MG63 (cell line): ENCODE results near the gene FRK. TPM values are rescaled to one million over a fixed set of nuclear protein-coding genes. Genes with fewer than 3 reads are reported as not detected.
"Not testable (repeated sequence)": the region's sequence is repeated elsewhere in the genome, so short reads cannot be mapped to it uniquely, and the experiment has no call there.

Source experiments
- DNase-seq: peaks from one replicate; pipeline ENCODE4 v3.0.0-alpha.2; 2020
- H3K27me3 ChIP-seq: fragments of 250-450 bp; sonication (Bioruptor Pico); 2 replicates; pipeline ENCODE4 v1.5.1; 2020; ENCODE audit warnings: mild to moderate bottlenecking, moderate library complexity
- H3K36me3 ChIP-seq: fragments of 250-450 bp; sonication (Bioruptor Pico); 2 replicates; pipeline ENCODE4 v1.5.1; 2020; ENCODE audit warnings: mild to moderate bottlenecking, moderate library complexity
- H3K4me3 ChIP-seq: fragments of 250-450 bp; sonication (Bioruptor Pico); 2 replicates; pipeline ENCODE4 v1.5.1; 2020; ENCODE audit warnings: mild to moderate bottlenecking, moderate library complexity
- H3K9me3 ChIP-seq: fragments of 250-450 bp; sonication (Bioruptor Pico); 2 replicates; pipeline ENCODE4 v1.5.1; 2020; ENCODE audit warnings: mild to moderate bottlenecking, moderate library complexity
- total RNA-seq: library from RNA; depleted of rRNA; stranded (reverse); fragments of >200 nt; shearing (Covaris generic); gene quantifications from 2 replicates; pipeline ENCODE4 v1.2.3, GENCODE V29; 2014; ENCODE audit warnings: low replicate concordance

FRK gene
- total RNA-seq, 1 experiment from 2014 or later: 0.16 TPM

DNA sequence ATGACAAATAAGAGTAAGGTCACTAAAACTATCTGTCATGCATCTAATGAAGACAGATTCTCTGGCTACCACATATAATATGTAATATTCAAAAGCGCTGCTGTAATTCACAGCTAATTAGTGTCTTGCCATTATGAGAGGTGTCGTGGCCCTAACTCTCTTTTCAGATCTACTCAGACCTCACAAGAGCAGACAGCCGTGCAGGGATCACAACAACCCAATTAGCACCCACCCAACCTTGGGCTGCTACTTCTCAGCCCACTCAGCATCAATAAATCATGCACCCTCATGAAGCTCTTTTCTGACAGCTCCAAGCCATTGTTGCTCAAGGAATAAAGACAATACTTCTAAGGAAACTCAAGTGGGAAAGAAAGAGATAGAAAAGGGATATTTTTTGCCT, 61.5 kb downstream of the FRK start:
- H3K9me3 ChIP-seq: no peaks in the 10 kb centered on the region
- no peak overlapping the region for H3K4me3 ChIP-seq
- no peaks in the 10 kb centered on the region for H3K27me3 ChIP-seq
- no peak for DNase-seq
- no peaks in the 10 kb centered on the region for H3K36me3 ChIP-seq

DNA sequence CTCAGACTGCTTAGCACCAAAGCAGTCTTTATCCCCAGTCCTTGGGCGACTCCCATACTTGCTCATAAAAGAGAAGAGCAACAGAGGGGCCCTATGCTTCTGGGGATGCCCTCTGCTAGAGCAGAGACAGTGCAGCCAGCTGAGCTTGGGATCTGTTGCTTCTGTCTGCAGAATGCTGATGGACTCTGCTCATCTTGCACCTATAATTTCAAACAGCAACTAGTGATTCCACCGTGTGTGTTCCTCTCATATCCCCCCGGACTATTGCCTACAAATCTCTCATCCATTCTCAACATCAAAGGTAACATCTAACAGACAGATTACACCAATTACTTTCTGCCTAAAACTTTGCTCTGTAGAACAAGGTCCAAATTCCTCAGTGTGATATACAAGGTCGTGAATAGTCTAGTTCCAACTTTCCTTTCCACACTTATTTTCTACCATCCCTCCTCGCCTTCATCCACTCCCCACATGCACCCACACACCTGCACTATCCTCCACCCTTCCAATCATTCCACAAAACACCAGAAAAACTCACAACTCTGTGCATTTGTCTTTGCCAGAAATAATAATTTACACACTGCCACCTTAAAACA, 62.6 kb downstream of the FRK start:
- H3K9me3 ChIP-seq: no peaks in the 10 kb centered on the region
- H3K36me3 ChIP-seq: no peaks in the 10 kb centered on the region
- no peak for DNase-seq
- no peaks in the 10 kb centered on the region for H3K27me3 ChIP-seq
- no peak overlapping the region for H3K4me3 ChIP-seq

DNA sequence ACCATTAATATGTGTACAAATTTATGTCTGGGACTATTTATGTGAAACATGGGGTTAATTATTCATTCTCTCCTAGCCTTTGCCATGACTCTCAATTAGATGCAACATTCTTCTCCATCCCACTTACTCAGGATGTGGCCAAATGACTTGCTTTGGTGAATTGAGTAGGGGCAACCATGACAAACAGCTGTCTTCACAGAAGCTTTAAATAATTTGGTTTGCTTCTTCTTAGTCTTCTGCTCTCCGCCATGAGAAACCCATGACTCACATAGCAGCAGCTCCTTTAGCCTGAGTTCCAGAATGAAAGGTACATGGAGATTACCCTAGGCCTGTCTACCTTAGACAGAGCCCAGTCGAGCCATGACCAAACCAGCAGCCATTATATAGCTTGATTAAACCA, 74.7 kb downstream of the FRK start:
- Histone ChIP-seq H3K27me3 (no peaks in the 10 kb centered on the region), H3K4me3 (no peak overlapping the region), H3K36me3 (no peaks in the 10 kb centered on the region), H3K9me3 (no peaks in the 10 kb centered on the region; the same call in 1 of the 2 replicates)
- DNase-seq: no peak

DNA sequence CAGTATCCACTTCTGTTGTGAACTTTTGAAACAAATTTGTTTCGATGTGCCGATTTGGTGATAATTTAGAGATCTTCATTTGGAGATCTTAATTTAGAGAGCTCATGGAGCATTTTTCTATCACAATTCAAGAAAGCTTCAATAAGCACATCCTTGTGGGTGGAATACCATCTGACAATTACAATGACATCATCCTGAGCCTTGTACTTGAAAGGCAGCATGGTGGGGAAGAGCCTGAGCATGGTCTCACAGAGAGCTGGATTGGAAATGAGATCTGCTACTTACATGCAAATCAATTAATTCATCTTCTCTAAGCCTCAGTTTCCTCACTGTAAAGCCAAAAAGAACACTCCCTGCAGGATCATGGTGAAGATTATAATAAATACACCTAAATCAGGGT, 75.9 kb downstream of the FRK start:
- Histone ChIP-seq H3K36me3 (no peaks in the 10 kb centered on the region), H3K27me3 (no peaks in the 10 kb centered on the region), H3K9me3 (no peaks in the 10 kb centered on the region), H3K4me3 (no peak overlapping the region)
- no peak for DNase-seq

DNA sequence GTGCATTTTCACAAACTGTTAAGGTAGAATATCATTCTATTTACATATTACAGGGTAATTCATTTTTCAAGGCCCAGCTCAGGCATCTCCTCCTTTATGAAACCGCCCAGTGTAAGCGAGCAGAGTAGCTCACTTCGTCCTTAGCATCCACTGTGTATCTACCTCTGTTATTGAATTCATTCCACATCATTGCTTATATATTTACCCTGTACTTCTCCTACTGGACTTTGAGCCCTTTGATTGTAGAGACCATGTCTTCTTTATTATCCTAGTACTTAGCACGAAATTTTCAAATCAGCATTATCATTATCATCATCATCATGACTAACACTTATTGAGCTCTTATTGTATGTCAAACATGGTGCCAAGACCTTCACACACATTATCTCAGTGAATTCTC, 76.7 kb downstream of the FRK start:
- H3K4me3 ChIP-seq: no peak overlapping the region
- H3K9me3 ChIP-seq: no peaks in the 10 kb centered on the region
- H3K27me3 ChIP-seq: no peaks in the 10 kb centered on the region
- H3K36me3 ChIP-seq: no peaks in the 10 kb centered on the region
- DNase-seq: no peak

DNA sequence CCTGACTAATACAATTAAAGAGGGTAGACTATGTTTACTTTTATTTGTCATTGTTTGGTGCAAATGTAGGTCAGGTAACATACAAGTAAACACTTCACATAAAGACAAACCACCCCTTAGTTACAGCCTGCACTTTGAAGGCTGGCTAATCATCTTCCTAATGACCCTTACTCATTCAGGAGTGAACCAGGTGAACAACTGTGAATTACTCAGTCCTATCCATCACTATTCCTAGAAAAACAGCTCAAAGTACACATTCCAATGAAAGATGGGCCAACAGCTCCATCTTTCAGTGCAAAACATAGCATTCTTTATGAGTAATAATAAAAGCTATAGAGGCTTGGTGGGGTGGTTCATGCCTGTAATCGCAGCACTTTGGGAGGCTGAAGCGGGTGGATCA, 78.2 kb downstream of the FRK start:
- H3K27me3 ChIP-seq: no peaks in the 10 kb centered on the region
- no peak overlapping the region for H3K4me3 ChIP-seq
- H3K9me3 ChIP-seq: no peaks in the 10 kb centered on the region
- no peak for DNase-seq
- H3K36me3 ChIP-seq: no peaks in the 10 kb centered on the region

DNA sequence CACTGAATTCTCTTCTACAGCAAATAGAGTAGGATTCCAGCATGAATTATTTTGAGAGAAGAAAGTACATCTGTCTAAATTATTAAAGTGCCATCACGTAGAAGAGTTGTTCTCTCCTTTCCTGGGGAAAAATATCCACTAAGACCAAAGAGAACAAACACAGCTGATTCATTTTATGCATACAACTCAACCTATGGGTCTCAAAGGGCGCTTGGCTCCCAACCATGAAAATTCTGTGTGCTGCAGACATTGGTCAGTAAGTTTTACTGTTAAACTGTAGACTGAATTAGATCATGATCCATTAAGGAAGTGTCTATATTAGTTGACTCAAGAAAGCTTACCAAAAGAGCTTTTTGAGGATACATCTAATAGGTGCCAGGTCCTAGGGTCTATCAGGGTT, 83.5 kb downstream of the FRK start:
- Histone ChIP-seq H3K36me3 (no peaks in the 10 kb centered on the region), H3K27me3 (no peaks in the 10 kb centered on the region), H3K9me3 (no peaks in the 10 kb centered on the region), H3K4me3 (no peak overlapping the region)
- DNase-seq: no peak

DNA sequence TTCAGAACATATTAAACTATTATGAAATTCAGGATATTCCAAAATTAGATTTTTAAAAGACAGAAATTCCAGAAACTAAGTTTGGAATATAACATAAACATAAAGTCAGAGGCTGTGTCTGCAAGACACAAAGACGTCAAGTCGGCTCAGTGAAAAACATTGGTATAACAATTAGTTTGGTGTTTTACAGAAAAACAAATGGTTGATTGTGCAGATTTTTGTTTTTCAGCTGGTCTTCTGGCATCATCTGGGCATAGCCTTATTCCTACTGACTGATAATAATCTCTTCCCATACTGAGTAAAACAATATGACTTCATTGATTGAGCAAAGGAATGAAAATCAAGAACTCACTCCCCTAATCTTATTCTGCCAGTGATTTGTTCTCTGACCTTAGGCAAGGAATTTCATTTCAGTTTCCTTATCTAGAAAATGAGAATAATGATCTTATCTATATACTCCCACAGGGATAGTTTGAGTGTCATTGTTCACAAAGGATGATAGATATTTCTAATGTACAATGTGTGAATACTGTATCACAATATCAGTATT, 84.3 kb downstream of the FRK start:
- H3K27me3 ChIP-seq: no peaks in the 10 kb centered on the region
- no peaks in the 10 kb centered on the region for H3K36me3 ChIP-seq
- H3K9me3 ChIP-seq: no peaks in the 10 kb centered on the region
- H3K4me3 ChIP-seq: no peak overlapping the region
- DNase-seq: no peak

DNA sequence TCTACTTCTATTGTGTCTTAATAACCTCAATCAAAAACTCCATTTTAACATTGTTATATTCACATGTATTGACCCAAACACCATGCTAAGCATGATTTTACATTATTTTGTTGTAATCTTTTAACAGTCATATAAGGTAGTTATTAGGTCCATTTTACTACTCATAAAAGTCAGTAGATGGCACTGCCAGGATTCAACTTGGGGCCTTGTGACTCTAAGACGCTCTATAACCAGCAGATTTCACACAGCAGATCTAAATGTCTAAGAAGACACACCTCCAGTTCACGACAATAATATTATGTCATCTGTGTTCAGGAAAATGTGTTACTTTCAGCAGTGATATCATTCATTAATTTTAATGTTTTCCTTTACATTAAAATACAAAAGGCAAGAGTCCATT, 88.0 kb downstream of the FRK start:
- DNase-seq: no peak
- H3K4me3 ChIP-seq: no peak overlapping the region
- no peaks in the 10 kb centered on the region for H3K27me3 ChIP-seq
- H3K9me3 ChIP-seq: no peaks in the 10 kb centered on the region
- H3K36me3 ChIP-seq: no peaks in the 10 kb centered on the region

DNA sequence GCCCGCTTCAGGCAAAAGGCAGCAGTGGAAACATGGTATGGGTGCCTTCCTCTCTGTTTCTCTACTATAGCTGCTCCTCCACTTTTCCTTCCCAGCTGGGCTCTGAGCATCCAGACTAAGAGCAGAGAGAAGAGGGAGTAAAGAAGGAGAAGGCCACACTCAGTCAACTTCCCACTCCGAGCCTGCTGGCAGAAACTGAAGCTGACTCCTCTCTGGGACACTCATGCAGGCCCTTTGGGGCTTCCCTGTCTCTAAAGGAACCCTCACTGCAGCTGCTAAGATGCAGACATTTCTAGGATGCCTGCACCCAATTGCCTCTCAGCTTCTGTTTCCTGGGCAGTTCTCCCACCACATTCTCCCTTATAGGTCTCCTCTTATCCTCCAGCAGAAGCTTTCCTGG, 88.9 kb downstream of the FRK start:
- H3K36me3 ChIP-seq: no peaks in the 10 kb centered on the region
- no peak for DNase-seq
- no peak overlapping the region for H3K4me3 ChIP-seq
- no peaks in the 10 kb centered on the region for H3K9me3 ChIP-seq
- no peaks in the 10 kb centered on the region for H3K27me3 ChIP-seq

DNA sequence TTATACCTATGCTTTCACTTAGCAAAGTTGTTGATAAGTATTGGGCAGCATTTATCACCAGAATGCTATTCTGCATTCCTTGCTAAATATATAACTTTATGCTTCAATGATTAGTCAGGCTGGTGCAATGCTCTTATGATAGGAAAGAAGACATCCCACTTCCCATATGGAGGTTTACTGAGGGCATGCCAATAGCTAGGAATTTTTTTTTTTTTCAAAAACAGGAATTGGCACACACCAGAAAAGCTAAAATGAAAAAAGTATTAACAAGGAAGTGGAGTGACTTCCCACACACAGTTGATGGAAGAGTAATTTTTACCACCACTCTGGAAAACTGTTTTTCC, 90.8 kb downstream of the FRK start:
- H3K9me3 ChIP-seq: no peaks in the 10 kb centered on the region
- no peak overlapping the region for H3K4me3 ChIP-seq
- no peaks in the 10 kb centered on the region for H3K27me3 ChIP-seq
- H3K36me3 ChIP-seq: no peaks in the 10 kb centered on the region
- no peak for DNase-seq

DNA sequence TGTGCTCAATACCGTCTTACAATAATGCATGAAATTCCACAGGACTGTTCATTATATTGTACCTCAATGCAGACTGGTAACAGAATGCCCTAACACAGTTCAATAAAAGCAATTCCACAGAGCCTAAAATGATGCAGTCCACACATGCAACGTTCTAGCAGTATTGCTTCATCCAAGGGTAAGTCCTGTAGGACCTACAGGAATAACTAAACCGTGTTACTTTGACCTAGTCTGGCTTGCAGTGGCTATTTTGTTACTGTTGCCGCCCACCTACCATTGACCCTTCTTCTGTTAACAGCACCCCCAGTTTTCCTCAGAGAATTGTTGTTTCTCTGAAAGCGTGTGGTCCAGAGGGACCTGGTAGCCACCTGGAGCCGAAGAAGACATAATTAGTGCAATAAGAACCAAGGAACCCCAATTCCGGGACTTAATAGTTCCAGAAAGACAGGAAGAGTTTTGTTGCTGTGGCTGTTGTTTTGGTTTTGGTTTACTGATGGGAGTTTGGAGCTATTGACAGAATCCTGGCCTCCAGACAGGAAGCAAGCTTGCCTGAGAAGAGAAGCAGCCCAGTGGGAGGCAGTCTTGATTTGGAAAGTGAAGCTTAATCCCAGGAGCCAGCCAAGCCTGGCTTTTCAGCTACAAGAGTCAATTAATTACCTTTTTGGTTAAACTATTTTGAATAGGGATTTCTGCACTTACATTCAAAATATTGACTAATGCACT, 91.3 kb downstream of the FRK start:
- no peaks in the 10 kb centered on the region for H3K36me3 ChIP-seq
- no peaks in the 10 kb centered on the region for H3K9me3 ChIP-seq
- H3K4me3 ChIP-seq: no peak overlapping the region
- DNase-seq: peak; percentile 23
- H3K27me3 ChIP-seq: no peaks in the 10 kb centered on the region

DNA sequence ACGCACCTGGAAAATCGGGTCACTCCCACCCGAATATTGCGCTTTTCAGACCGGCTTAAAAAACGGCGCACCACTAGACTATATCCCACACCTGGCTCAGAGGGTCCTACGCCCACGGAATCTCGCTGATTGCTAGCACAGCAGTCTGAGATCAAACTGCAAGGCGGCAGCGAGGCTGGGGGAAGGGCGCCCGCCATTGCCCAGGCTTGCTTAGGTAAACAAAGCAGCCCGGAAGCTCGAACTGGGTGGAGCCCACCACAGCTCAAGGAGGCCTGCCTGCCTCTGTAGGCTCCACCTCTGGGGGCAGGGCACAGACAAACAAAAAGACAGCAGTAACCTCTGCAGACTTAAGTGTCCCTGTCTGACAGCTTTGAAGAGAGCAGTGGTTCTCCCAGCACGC, 100.4 kb downstream of the FRK start:
- not testable (repeated sequence) for H3K4me3 ChIP-seq, H3K36me3 ChIP-seq, H3K9me3 ChIP-seq, H3K27me3 ChIP-seq, DNase-seq

DNA sequence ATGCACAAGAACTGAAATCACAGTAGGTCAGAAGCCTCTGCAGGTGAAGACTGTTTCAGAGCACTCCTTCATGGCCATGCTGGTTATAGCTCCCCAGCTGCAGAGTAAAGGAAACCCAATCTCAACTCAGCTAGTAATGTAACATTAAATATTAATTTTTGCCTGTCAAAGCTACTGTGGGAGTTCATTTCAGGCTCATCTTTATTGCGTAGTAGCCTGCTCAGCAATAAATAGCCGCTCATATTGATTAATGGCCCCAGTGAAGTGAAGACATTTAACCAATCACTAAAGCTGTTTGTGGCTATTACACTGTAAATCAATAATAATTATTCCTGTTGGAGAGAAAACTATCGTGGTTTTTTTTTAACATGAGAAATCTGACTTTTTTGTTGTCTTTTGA, 101.7 kb downstream of the FRK start:
- Histone ChIP-seq H3K9me3 (no peaks in the 10 kb centered on the region), H3K36me3 (no peaks in the 10 kb centered on the region), H3K4me3 (no peak overlapping the region), H3K27me3 (no peaks in the 10 kb centered on the region)
- DNase-seq: no peak

DNA sequence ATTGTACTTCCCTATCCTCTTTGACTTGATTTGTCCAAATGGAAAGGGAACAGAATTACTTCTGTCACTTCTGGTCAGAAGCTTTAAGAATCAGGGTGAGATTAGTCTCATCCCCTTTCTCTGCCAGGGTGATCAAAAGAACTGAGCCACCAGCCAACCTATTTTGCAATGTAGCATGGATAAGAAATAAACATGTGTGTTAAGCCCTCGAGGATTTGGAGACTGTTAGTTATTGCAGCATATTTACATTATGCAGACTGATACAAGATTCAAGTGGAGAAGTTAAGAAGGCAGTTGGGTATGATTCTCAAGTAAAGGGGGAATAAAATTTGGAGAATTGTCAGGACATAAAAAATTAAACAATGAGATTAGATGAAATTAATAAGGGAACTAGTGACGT, 106.0 kb downstream of the FRK start:
- DNase-seq: no peak
- H3K27me3 ChIP-seq: no peaks in the 10 kb centered on the region
- no peaks in the 10 kb centered on the region; the same call in 1 of the 2 replicates for H3K9me3 ChIP-seq

DNA sequence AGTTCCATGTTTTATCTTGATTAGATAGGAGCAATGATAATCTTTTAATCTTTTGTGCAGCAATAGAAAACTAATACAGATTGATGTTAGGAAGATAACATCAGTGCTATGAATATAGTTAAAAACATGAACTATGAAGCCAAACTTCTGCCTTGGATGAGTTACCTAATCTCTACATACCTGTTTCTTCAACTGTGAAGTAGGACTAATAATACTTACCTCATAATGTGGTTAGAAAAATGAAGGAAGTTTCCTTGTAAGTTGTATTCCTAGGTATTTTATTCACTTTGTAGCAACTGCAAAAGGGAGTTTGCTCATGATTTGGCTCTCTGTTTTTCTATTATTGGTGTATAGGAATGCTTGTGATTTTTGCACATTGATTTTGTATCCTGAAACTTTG, 111.9 kb downstream of the FRK start:
- DNase-seq: no peak
- Histone ChIP-seq H3K9me3 (no peaks in the 10 kb centered on the region; the same call in 1 of the 2 replicates), H3K4me3 (no peak overlapping the region), H3K27me3 (no peaks in the 10 kb centered on the region), H3K36me3 (no peaks in the 10 kb centered on the region)

More for the DNA sequence above, 106.0 kb downstream of the FRK start:
- no peak overlapping the region for H3K4me3 ChIP-seq
- H3K36me3 ChIP-seq: no peaks in the 10 kb centered on the region

DNA sequence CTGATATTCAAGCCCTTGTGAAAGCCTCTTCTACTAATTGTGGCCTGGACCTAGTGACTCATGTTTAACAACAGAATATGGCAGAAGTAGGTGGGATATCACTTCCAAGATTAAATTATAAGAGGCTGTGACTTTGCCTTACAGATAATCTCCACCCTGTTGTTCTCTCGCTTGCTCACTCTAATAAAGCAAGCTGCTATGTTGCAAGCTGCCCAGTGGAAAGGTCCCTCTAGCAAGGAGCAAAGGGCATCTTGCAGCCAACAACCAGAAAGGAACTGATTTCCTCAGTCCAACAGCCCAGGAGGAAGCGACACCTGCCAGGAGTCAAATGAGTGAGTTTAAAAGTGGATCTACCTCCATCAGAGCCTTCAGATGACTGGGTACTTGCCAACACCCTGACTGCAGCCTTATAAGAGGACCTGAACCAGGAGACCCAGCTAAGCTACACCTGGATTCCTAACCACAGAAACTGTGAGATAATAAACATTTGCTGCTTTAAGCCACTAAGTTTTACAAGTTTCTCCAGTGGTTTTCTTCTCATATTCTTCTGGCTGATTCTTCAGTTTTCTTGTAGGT, 112.6 kb downstream of the FRK start:
- Histone ChIP-seq H3K4me3 (no peak overlapping the region), H3K36me3 (no peaks in the 10 kb centered on the region), H3K27me3 (no peaks in the 10 kb centered on the region), H3K9me3 (no peaks in the 10 kb centered on the region; the same call in 1 of the 2 replicates)
- DNase-seq: no peak

DNA sequence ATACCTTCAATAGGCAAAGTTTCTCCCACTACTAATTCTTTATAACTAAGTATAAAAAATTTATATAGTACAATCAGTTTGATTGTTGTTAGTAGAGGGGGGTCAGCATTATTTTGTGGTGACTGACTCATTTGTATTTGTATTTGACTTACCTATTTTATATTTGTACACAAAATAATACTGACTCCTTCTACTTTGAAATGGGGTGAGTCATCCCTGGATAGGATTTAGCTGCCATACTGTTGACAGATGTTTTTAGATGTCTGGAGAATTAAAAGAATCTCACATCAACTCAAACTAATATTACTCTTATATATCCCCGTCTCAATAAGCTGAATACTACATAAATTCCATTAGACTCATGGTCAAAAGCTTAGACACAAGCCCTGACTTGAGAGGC, 114.9 kb downstream of the FRK start:
- Histone ChIP-seq H3K27me3 (no peaks in the 10 kb centered on the region), H3K4me3 (no peak overlapping the region), H3K9me3 (no peaks in the 10 kb centered on the region), H3K36me3 (no peaks in the 10 kb centered on the region)
- no peak for DNase-seq
